Keratinocyte (primary cell): ENCODE measurements around the gene DDX47. TPM values are rescaled to one million over a fixed set of nuclear protein-coding genes. Genes with fewer than 3 reads are reported as not detected.
A peak's percentile ranks its signal among the peaks of the same experiment; 100 is the strongest.

Experiments used
- DNase-seq: peaks from one replicate; pipeline ENCODE4 v3.0.0-alpha.2; 2011; ENCODE audit warnings: low read depth, missing footprints, low spot score
- FAIRE-seq: peaks from 2 replicates; lab custom pipeline; 2011; peaks lifted over from hg19 to GRCh38; lab: Jason Lieb, UNC
- H2AFZ ChIP-seq: 2 replicates; pipeline ENCODE4 v1.6.0; 2012; ENCODE audit warnings: low read length, control low read depth, inconsistent platforms; ENCODE audit not compliant: control insufficient read depth
- H3K27ac ChIP-seq: 2 replicates; pipeline ENCODE4 v1.5.1; 2011; ENCODE audit warnings: low read length; ENCODE audit not compliant: control insufficient read depth, insufficient read depth
- H3K27me3 ChIP-seq: 3 replicates; pipeline ENCODE4 v1.6.0; 2011; ENCODE audit warnings: low read length; ENCODE audit not compliant: control insufficient read depth, insufficient read depth; ENCODE audit errors: extremely low read depth
- H3K36me3 ChIP-seq, 2 experiments: 2 replicates in 1 of 2; 3 replicates in 1 of 2; pipeline ENCODE4 v1.5.1; 2011; ENCODE audit warnings: low read length in 2 of 2, mild to moderate bottlenecking in 1 of 2; ENCODE audit not compliant: control insufficient read depth in 2 of 2, insufficient read depth in 2 of 2; ENCODE audit errors: extremely low read depth in 1 of 2
- H3K4me1 ChIP-seq: 3 replicates; pipeline ENCODE4 v1.5.1; 2011; ENCODE audit warnings: low read length; ENCODE audit not compliant: control insufficient read depth, insufficient read depth; ENCODE audit errors: extremely low read depth
- H3K4me2 ChIP-seq: 3 replicates; pipeline ENCODE4 v1.6.0; 2011; ENCODE audit warnings: low read depth, low read length; ENCODE audit not compliant: control insufficient read depth, insufficient read depth; ENCODE audit errors: extremely low read depth
- H3K4me3 ChIP-seq, 3 experiments: fragments of 200-600 bp in 1 of 3; sonication (generic) in 1 of 3; 2 replicates in 2 of 3; 3 replicates in 1 of 3; pipeline ENCODE4 v1.5.1; 2011 to 2016; ENCODE audit warnings: low read length in 3 of 3, mild to moderate bottlenecking in 3 of 3, control low read depth in 2 of 3, inconsistent platforms in 1 of 3, low read depth in 1 of 3, mixed read lengths in 1 of 3, mixed run types in 1 of 3, moderate library complexity in 1 of 3; ENCODE audit not compliant: control insufficient read depth in 2 of 3, insufficient read depth in 2 of 3; ENCODE audit errors: extremely low read depth in 1 of 3
- H3K79me2 ChIP-seq: 2 replicates; pipeline ENCODE4 v1.6.0; 2012; ENCODE audit warnings: low read length; ENCODE audit not compliant: control insufficient read depth, insufficient read depth
- H3K9ac ChIP-seq: 3 replicates; pipeline ENCODE4 v1.6.0; 2011; ENCODE audit warnings: low read length; ENCODE audit not compliant: control insufficient read depth, insufficient read depth; ENCODE audit errors: extremely low read depth
- H3K9me1 ChIP-seq: 3 replicates; pipeline ENCODE4 v1.6.0; 2011; ENCODE audit warnings: low read length; ENCODE audit not compliant: control insufficient read depth, insufficient read depth; ENCODE audit errors: extremely low read depth
- H3K9me3 ChIP-seq: 2 replicates; pipeline ENCODE4 v1.5.1; 2012; ENCODE audit warnings: low read depth, low read length; ENCODE audit not compliant: control insufficient read depth
- H4K20me1 ChIP-seq: 3 replicates; pipeline ENCODE4 v1.6.0; 2011; ENCODE audit warnings: low read length; ENCODE audit not compliant: control insufficient read depth, insufficient read depth; ENCODE audit errors: extremely low read depth
- EZH2 ChIP-seq: IDR thresholded peaks from one replicate; pipeline ENCODE4 v1.6.1; 2012; ENCODE audit warnings: inconsistent platforms, mild to moderate bottlenecking, low read length, moderate library complexity
- dilution Hi-C: fragments of 300-500 bp; cut with MboI; formaldehyde crosslinking; loops from one replicate; pipeline ENCODE4 v1.7.0; 2020; ENCODE audit warnings: low sequenced_read_pairs; ENCODE audit not compliant: extremely low pct_ligation_motif_present
- polyA plus RNA-seq, 5 experiments: library from polyadenylated mRNA; depleted of rRNA in 3 of 5; stranded (reverse) in 3 of 5; stranded (forward) in 1 of 5; unstranded in 1 of 5; fragments of >200 nt; gene quantifications; 1 replicate in 1 of 5; 2 replicates in 3 of 5; 3 replicates in 1 of 5; pipeline versions ENCODE4 v1.2.1 to v1.2.3, GENCODE V29; 2011 to 2012; ENCODE audit warnings: missing spikeins in 2 of 5, low read depth in 1 of 5, low replicate concordance in 1 of 5
- TF ChIP-seq, protein P1 (sequence below), 3 experiments: IDR thresholded peaks in 1 of 3; conservative IDR thresholded peaks in 1 of 3; optimal IDR thresholded peaks in 1 of 3; 2 replicates in 2 of 3; 3 replicates in 1 of 3; pipeline versions ENCODE3 to v1.5.1; 2011; ENCODE audit warnings: low read length in 3 of 3, mild to moderate bottlenecking in 3 of 3, moderate library complexity in 2 of 3, control low read depth in 1 of 3, inconsistent platforms in 1 of 3; ENCODE audit not compliant: insufficient read depth in 2 of 3; ENCODE audit errors: extremely low read depth in 1 of 3

DDX47 gene
- polyA plus RNA-seq, 1 donor (not counting 4 experiments of a cell fraction or from before 2014, with no cell fraction given), result 90.2 TPM

DNA sequence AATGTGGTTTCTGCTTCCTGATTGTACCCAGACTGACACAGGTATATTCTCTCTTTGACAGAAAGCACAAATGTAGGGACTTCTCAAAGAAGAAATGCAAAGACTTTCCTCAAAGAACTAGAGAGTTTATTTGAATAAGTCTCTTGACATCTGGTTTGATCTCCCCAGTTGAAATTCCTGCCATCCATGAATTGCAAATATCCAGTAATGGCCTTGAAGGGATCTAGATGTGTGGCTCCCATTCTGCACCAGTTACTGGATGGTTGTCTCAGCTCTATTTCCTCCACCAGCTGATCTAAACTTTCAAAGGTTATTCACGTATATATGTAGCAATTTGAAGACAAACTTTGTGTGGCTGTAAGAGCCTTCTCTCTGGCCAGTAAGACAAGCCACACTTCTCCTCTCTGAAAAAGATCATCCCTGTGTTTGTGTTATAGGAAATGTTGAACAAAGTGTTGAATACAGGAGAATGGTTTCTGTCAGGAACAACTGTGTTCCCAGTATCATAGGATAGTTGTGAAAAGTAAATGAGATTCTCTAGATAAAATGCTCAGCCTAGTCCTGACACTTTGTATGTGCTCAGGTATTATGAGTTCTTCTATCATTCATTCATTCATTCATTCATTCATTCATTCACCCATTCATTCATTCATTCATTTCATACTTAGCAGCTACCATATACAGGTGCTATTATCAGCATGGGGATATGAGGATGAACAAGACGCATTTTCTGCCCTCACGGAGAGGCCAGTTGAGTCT is 55.5 kb downstream of the DDX47 start:
- Histone ChIP-seq H3K9ac (no peak overlapping the region), H2AFZ (no peak overlapping the region), H3K27me3 (no peaks in the 10 kb centered on the region), H3K4me1 (peaks cover 28% of the 10 kb centered on the region), H4K20me1 (no peaks in the 10 kb centered on the region), H3K4me3 (no peak overlapping the region), H3K36me3 (peaks cover 0 to 3% of the 10 kb centered on the region in 2 experiments), H3K9me3 (no peaks in the 10 kb centered on the region), H3K27ac (no peak overlapping the region), H3K9me1 (no peaks in the 10 kb centered on the region), H3K4me2 (no peak overlapping the region), H3K79me2 (no peaks in the 10 kb centered on the region)
- no peak for TF ChIP-seq EZH2
- FAIRE-seq, result peak; percentile 17
- dilution Hi-C loops, result no loop called here
- no peak for DNase-seq

DNA sequence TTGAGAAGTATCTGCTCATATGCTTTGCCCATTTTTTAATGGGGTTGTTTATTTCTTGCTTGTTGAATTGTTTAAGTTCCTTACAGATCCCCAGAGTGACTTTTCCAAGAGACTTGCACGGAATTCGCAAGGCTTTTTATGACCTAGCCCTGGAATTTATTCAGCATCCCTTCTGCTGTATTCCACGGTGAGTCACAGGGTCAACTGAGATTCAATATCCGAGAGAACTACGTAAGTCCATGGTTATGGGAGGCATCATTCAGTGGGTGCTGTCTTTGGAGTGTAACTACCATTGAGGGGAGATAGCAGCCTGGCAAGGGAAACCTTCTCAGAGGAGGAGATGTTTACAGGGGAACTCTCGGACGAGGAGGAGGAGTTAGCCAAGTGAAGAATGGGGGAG is 57.3 kb downstream of the DDX47 start:
- FAIRE-seq, result peak; percentile 77
- Histone ChIP-seq H3K36me3 (peaks cover 0 to 1% of the 10 kb centered on the region in 2 experiments), H3K4me2 (no peak overlapping the region), H3K27me3 (no peaks in the 10 kb centered on the region), H4K20me1 (no peaks in the 10 kb centered on the region), H3K4me1 (peaks cover 37% of the 10 kb centered on the region), H3K4me3 (no peak overlapping the region), H3K9me3 (no peaks in the 10 kb centered on the region), H3K27ac (peak overlapping the region; percentile 94), H2AFZ (peak overlapping the region; percentile 36), H3K9me1 (no peaks in the 10 kb centered on the region), H3K79me2 (no peaks in the 10 kb centered on the region), H3K9ac (no peak overlapping the region)
- TF ChIP-seq, protein P1, sequence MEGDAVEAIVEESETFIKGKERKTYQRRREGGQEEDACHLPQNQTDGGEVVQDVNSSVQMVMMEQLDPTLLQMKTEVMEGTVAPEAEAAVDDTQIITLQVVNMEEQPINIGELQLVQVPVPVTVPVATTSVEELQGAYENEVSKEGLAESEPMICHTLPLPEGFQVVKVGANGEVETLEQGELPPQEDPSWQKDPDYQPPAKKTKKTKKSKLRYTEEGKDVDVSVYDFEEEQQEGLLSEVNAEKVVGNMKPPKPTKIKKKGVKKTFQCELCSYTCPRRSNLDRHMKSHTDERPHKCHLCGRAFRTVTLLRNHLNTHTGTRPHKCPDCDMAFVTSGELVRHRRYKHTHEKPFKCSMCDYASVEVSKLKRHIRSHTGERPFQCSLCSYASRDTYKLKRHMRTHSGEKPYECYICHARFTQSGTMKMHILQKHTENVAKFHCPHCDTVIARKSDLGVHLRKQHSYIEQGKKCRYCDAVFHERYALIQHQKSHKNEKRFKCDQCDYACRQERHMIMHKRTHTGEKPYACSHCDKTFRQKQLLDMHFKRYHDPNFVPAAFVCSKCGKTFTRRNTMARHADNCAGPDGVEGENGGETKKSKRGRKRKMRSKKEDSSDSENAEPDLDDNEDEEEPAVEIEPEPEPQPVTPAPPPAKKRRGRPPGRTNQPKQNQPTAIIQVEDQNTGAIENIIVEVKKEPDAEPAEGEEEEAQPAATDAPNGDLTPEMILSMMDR (optimal IDR thresholded peaks at IDR 0.05 in 1 of 3, IDR thresholded peaks at IDR 0.05 in 1 of 3, conservative IDR thresholded peaks at IDR 0.05 in 1 of 3; ENCODE audit: extremely low read depth in 1 of 3, insufficient read depth in 2 of 3, low read length in 3 of 3), result no peak
- TF ChIP-seq EZH2, result no peak
- DNase-seq, result peak; percentile 36
- dilution Hi-C loops, result no loop called here
